Measurements from ENCODE around the gene GPD1L. TPM values are rescaled to one million over a fixed set of nuclear protein-coding genes. Genes with fewer than 3 reads are reported as not detected.

Gene GPD1L
- total and polyA plus RNA-seq, 2 of the 13 experiments (the other 11 are each of a cell fraction or from before 2014, with no cell fraction given) = 4.9 to 13.7 TPM

GRCh38 chr3:32180141-32180784 is 73.8 kb downstream of the GPD1L start (continued):
- no peak for TF ChIP-seq REXO4 (CRISPR knock-in tag; IDR thresholded peaks at IDR 0.05; ENCODE audit: borderline replicate concordance)

DNA sequence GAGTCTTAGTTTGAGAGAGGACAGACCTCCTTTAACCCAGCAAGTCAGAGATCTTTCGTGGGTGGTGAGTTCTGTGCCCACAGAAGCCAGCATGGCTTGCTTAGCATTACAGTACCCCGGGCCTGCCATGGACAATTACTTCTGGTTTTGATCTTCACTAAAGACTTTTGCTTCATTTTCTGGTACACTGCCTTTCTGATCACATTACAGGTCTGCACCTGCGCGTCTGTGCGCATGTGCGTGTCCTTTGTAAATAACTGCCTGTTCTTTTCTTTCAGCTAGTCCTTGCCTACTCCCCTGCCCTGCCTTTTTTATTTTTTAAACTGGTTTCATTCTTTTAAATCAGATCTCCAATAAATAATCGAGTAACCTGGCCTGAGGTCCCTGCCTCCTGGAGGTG is 74.9 kb downstream of the GPD1L start:
- BruUV-seq (replicated peaks) = no TSS peak
- Histone ChIP-seq H3K79me2 (ENCODE audit: insufficient read depth, low read length) (no peaks in the 10 kb centered on the region), H3K4me3 (replicated peaks in 1 of 3; ENCODE audit: insufficient read depth in 1 of 3, low read depth in 2 of 3, low read length in 3 of 3) (no peak overlapping the region), H3K9me3 (ENCODE audit: low read length) (no peaks in the 10 kb centered on the region), H3K9ac (ENCODE audit: insufficient read depth, low read depth, low read length) (no peak overlapping the region), H3K4me2 (ENCODE audit: low read depth, low read length) (no peak overlapping the region), H2AFZ (ENCODE audit: low read length) (no peak overlapping the region), H3K4me1 (ENCODE audit: insufficient read depth, low read length) (peaks cover 43% of the 10 kb centered on the region), H3K36me3 (replicated peaks in 1 of 2; ENCODE audit: control insufficient read depth in 1 of 2, insufficient read depth in 2 of 2, low read length in 2 of 2) (no peaks in the 10 kb centered on the region), H3K27me3 (ENCODE audit: control insufficient read depth in 1 of 2, insufficient read depth in 2 of 2, low read length in 2 of 2) (peaks cover 0 to 4% of the 10 kb centered on the region in 2 experiments; a peak in 2 of 5 replicates), H3K27ac (ENCODE audit: extremely low read length, insufficient read depth, low read length) (no peak overlapping the region), H4K20me1 (ENCODE audit: insufficient read depth, low read length) (no peaks in the 10 kb centered on the region)
- no peak for FAIRE-seq
- no peak for DNase-seq (ENCODE audit: low spot score)
- in situ Hi-C loops (cut with HindIII; ENCODE audit: extremely low pct_ligation_motif_present, low pct_unique_long_range_greater_than_20kb) (no loop called here), intact Hi-C loops (cut with micrococcal nuclease; ENCODE audit: unreplicated experiment) (no loop called here)
- ATAC-seq = no peak
- ChIA-PET POLR2A (no interaction called here), CTCF (ENCODE audit: low intra/inter-chr PET ratio, low total read pairs) (no interaction called here)
- 65% methylated on average over 7 of the region's 7 CpGs for WGBS (ENCODE audit: low lambda C conversion rate)
- TF ChIP-seq KDM2A (CRISPR knock-in tag; IDR thresholded peaks at IDR 0.05; ENCODE audit: borderline replicate concordance, low read depth) (no peak), POLR2AphosphoS5 (IDR thresholded peaks at IDR 0.05; ENCODE audit: low read depth, low read length) (no peak), ZNF597 (CRISPR knock-in tag; IDR thresholded peaks at IDR 0.05) (no peak), ZNF691 (CRISPR knock-in tag; IDR thresholded peaks at IDR 0.05; ENCODE audit: borderline replicate concordance, low read depth) (no peak), POGZ (CRISPR knock-in tag; IDR thresholded peaks at IDR 0.05) (no peak), EED (CRISPR knock-in tag; IDR thresholded peaks at IDR 0.05) (no peak), ZNF574 (CRISPR knock-in tag; IDR thresholded peaks at IDR 0.05) (no peak), NCOA2 (CRISPR knock-in tag; IDR thresholded peaks at IDR 0.05) (no peak), AHR (CRISPR knock-in tag; IDR thresholded peaks at IDR 0.05) (no peak), TARDBP (CRISPR knock-in tag; IDR thresholded peaks at IDR 0.05) (no peak)
- TF ChIP-seq, protein P1, sequence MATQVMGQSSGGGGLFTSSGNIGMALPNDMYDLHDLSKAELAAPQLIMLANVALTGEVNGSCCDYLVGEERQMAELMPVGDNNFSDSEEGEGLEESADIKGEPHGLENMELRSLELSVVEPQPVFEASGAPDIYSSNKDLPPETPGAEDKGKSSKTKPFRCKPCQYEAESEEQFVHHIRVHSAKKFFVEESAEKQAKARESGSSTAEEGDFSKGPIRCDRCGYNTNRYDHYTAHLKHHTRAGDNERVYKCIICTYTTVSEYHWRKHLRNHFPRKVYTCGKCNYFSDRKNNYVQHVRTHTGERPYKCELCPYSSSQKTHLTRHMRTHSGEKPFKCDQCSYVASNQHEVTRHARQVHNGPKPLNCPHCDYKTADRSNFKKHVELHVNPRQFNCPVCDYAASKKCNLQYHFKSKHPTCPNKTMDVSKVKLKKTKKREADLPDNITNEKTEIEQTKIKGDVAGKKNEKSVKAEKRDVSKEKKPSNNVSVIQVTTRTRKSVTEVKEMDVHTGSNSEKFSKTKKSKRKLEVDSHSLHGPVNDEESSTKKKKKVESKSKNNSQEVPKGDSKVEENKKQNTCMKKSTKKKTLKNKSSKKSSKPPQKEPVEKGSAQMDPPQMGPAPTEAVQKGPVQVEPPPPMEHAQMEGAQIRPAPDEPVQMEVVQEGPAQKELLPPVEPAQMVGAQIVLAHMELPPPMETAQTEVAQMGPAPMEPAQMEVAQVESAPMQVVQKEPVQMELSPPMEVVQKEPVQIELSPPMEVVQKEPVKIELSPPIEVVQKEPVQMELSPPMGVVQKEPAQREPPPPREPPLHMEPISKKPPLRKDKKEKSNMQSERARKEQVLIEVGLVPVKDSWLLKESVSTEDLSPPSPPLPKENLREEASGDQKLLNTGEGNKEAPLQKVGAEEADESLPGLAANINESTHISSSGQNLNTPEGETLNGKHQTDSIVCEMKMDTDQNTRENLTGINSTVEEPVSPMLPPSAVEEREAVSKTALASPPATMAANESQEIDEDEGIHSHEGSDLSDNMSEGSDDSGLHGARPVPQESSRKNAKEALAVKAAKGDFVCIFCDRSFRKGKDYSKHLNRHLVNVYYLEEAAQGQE (IDR thresholded peaks at IDR 0.05; ENCODE audit: borderline replicate concordance in 1 of 2, low read depth in 1 of 2, low read length in 2 of 2) = no peak
- TF ChIP-seq, protein P2, sequence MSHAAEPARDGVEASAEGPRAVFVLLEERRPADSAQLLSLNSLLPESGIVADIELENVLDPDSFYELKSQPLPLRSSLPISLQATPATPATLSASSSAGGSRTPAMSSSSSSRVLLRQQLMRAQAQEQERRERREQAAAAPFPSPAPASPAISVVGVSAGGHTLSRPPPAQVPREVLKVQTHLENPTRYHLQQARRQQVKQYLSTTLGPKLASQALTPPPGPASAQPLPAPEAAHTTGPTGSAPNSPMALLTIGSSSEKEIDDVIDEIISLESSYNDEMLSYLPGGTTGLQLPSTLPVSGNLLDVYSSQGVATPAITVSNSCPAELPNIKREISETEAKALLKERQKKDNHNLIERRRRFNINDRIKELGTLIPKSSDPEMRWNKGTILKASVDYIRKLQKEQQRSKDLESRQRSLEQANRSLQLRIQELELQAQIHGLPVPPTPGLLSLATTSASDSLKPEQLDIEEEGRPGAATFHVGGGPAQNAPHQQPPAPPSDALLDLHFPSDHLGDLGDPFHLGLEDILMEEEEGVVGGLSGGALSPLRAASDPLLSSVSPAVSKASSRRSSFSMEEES (CRISPR knock-in tag; IDR thresholded peaks at IDR 0.05) = no peak
